ENCODE measurements around the gene CREB3L2. TPM values are rescaled to one million over a fixed set of nuclear protein-coding genes. Genes with fewer than 3 reads are reported as not detected.

The CREB3L2 gene
- total and polyA plus RNA-seq, 2 of the 4 experiments (the other 2 are of a cell fraction), result 42.3 to 57.9 TPM

- H2BK15ac ChIP-seq (ENCODE audit: low read depth, low read length), result no peak overlapping the region
- peaks cover 17% of the 10 kb centered on the region for H3K36me3 ChIP-seq (ENCODE audit: control insufficient read depth, insufficient read depth, low read length)
- H2AFZ ChIP-seq (replicated peaks; ENCODE audit: low read length, poor library complexity), result no peak overlapping the region
- H3K4me1 ChIP-seq (ENCODE audit: control insufficient read depth, insufficient read depth, low read length), result no peaks in the 10 kb centered on the region
- H3K79me1 ChIP-seq (ENCODE audit: low read depth in 1 of 2, low read length in 2 of 2), result 0 out of 4 replicates have a peak, but pooled peaks cover 0 to 7% of the 10 kb centered on the region in 2 experiments
- H3K9ac ChIP-seq (ENCODE audit: low read depth, low read length), result no peak overlapping the region
- ChIA-PET CTCF (interaction anchor here (0.7 kb wide), 1 partner anchor 11 kb away, joined by 3 read pairs; no protein-coding TSS in a partner anchor), POLR2A (ENCODE audit: unreplicated experiment) (no interaction called here)
- H2AK9ac ChIP-seq (replicated peaks; ENCODE audit: low read depth, low read length, poor library complexity), result no peak overlapping the region
- no peaks in the 10 kb centered on the region for H3K27me3 ChIP-seq (ENCODE audit: control insufficient read depth, insufficient read depth, low read length)
- no peak overlapping the region for H3K4ac ChIP-seq (ENCODE audit: low read depth, low read length)
- H3K4me3 ChIP-seq (ENCODE audit: insufficient read depth, low read depth, low read length), result no peak overlapping the region
- no peak overlapping the region for H4K5ac ChIP-seq (ENCODE audit: low read depth, low read length)
- no CpG with 5 or more reads among the region's 2 CpGs for WGBS, 2 experiments (ENCODE audit: extremely low coverage in 2 of 2, insufficient read length in 1 of 2)
- ATAC-seq (ENCODE audit: low read depth) (no peak), DNase-seq (no peak)
- no peak overlapping the region for H3K23ac ChIP-seq (ENCODE audit: low read depth, low read length)
- H4K91ac ChIP-seq (ENCODE audit: insufficient read depth, low read depth, low read length), result no peak overlapping the region
- no peaks in the 10 kb centered on the region for H4K20me1 ChIP-seq (ENCODE audit: insufficient read depth, low read length)
- H3K18ac ChIP-seq (ENCODE audit: low read depth, low read length), result no peak overlapping the region
- no TSS peak for BruUV-seq (replicated peaks)
- dilution Hi-C loops (cut with HindIII; ENCODE audit: low sequenced_read_pairs, unreplicated experiment) (no loop called here), intact Hi-C loops (cut with micrococcal nuclease) (no loop called here), in situ Hi-C loops (cut with MboI; ENCODE audit: low sequenced_read_pairs) (no loop called here)
- no peak overlapping the region for H2BK20ac ChIP-seq (ENCODE audit: low read depth, low read length)
- no peak overlapping the region for H3K14ac ChIP-seq (replicated peaks; ENCODE audit: low read depth, low read length)
- H4K8ac ChIP-seq (ENCODE audit: low read depth in 2 of 2, low read length in 2 of 2), result no peak overlapping the region
- no peak overlapping the region for H3K56ac ChIP-seq (ENCODE audit: extremely low read depth, insufficient read depth, low read length)
- H2AK5ac ChIP-seq (ENCODE audit: low read depth, low read length), result no peak overlapping the region
- H3K4me2 ChIP-seq (ENCODE audit: low read depth, low read length), result no peak overlapping the region
- no peak overlapping the region for H2BK5ac ChIP-seq (ENCODE audit: low read depth, low read length, poor library complexity, severe bottlenecking)
- no peaks in the 10 kb centered on the region for H3K9me3 ChIP-seq (ENCODE audit: control insufficient read depth, insufficient read depth, low read length)
- no peak for TF ChIP-seq MXI1 (IDR thresholded peaks at IDR 0.05; ENCODE audit: borderline replicate concordance, low read depth, low read length)
- TF ChIP-seq NFE2L2 (IDR thresholded peaks at IDR 0.05; ENCODE audit: low read depth, low read length), result no peak
- no peak for TF ChIP-seq USF2 (IDR thresholded peaks at IDR 0.05; ENCODE audit: low read depth, low read length)
- TF ChIP-seq FOS (IDR thresholded peaks at IDR 0.05; ENCODE audit: low read depth, low read length), result no peak
- no peak for TF ChIP-seq CHD1 (IDR thresholded peaks at IDR 0.05; ENCODE audit: low read depth, low read length)
- TF ChIP-seq MAZ (IDR thresholded peaks at IDR 0.05; ENCODE audit: borderline replicate concordance, low read depth, low read length), result no peak
- TF ChIP-seq CEBPB (IDR thresholded peaks at IDR 0.05; ENCODE audit: low read depth, low read length), result no peak
- TF ChIP-seq BHLHE40 (IDR thresholded peaks at IDR 0.05; ENCODE audit: low read depth, low read length), result no peak
- no peak for TF ChIP-seq RAD21 (IDR thresholded peaks at IDR 0.05; ENCODE audit: low read length)
- TF ChIP-seq RFX5 (IDR thresholded peaks at IDR 0.05; ENCODE audit: low read depth, low read length), result no peak
- TF ChIP-seq POLR2A (IDR thresholded peaks at IDR 0.05; ENCODE audit: low read depth, low read length), result no peak
- no peak for TF ChIP-seq CTCF (conservative IDR thresholded peaks at IDR 0.05; ENCODE audit: low read depth, low read length)
- no peak for TF ChIP-seq ELK1 (IDR thresholded peaks at IDR 0.05; ENCODE audit: borderline replicate concordance, low read depth, low read length)
- no peak for TF ChIP-seq MAFK (IDR thresholded peaks at IDR 0.05; ENCODE audit: low read depth, low read length)
- no peak for TF ChIP-seq SMC3 (IDR thresholded peaks at IDR 0.05; ENCODE audit: low read depth, low read length)
- H3K9me1 ChIP-seq (ENCODE audit: insufficient read depth, low read length), result peaks cover 8% of the 10 kb centered on the region; the same call in 1 of the 2 replicates
- H2BK120ac ChIP-seq (ENCODE audit: low read depth, low read length), result no peak overlapping the region
- no peak overlapping the region for H3K27ac ChIP-seq (ENCODE audit: insufficient read depth, low read length)
Measured at GRCh38 chr7:137860542-137860941, 141.3 kb downstream of the CREB3L2 start.
